Upper lobe of right lung (tissue), 1 donor: ENCODE data around the gene GCC1. TPM values are rescaled to one million over a fixed set of nuclear protein-coding genes. Genes with fewer than 3 reads are reported as not detected.

Source experiments
- ATAC-seq: fragments of 200-7000 bp; cut with Tn5 transposase; one replicate; pipeline ENCODE4 v1.9.1; 2020; ENCODE audit warnings: mild to moderate bottlenecking, moderate library complexity
- DNase-seq: peaks from one replicate; pipeline ENCODE4 v3.0.0-alpha.2; 2020
- H3K27ac ChIP-seq: fragments of 200-600 bp; one replicate; pipeline ENCODE4 v1.8.0; 2022
- H3K27me3 ChIP-seq: fragments of 200-600 bp; one replicate; pipeline ENCODE4 v1.8.0; 2022; ENCODE audit warnings: mild to moderate bottlenecking
- H3K36me3 ChIP-seq: fragments of 200-600 bp; one replicate; pipeline ENCODE4 v1.8.0; 2022
- H3K4me1 ChIP-seq: fragments of 200-600 bp; one replicate; pipeline ENCODE4 v1.8.0; 2022
- H3K4me3 ChIP-seq: fragments of 200-600 bp; one replicate; pipeline ENCODE4 v1.8.0; 2022; ENCODE audit warnings: mild to moderate bottlenecking
- H3K9me3 ChIP-seq: fragments of 200-600 bp; one replicate; pipeline ENCODE4 v1.8.0; 2022
- CTCF ChIP-seq: fragments of 200-600 bp; IDR thresholded peaks from one replicate; pipeline ENCODE4 v1.8.0; 2022; ENCODE audit warnings: antibody characterized with exemption
- intact Hi-C: fragments of 100-400 bp; cut with DNase I; formaldehyde crosslinking; loops from one replicate; pipeline ENCODE4 v1.11.0; 2022
- total RNA-seq: library from RNA; stranded (reverse); fragmentation: NEBNext Ultra II Directional; extraction: Animal tissue kit (Norgen Biotek cat#: 25700); gene quantifications from one replicate; pipeline ENCODE4 v1.2.1, GENCODE V29; 2021
- donor health status: DM: no; HTN: yes; CAD: no; lungs with severe emphysema.

GCC1 gene
- total RNA-seq, 1 donor from 2014 or later = 18.1 TPM

DNA sequence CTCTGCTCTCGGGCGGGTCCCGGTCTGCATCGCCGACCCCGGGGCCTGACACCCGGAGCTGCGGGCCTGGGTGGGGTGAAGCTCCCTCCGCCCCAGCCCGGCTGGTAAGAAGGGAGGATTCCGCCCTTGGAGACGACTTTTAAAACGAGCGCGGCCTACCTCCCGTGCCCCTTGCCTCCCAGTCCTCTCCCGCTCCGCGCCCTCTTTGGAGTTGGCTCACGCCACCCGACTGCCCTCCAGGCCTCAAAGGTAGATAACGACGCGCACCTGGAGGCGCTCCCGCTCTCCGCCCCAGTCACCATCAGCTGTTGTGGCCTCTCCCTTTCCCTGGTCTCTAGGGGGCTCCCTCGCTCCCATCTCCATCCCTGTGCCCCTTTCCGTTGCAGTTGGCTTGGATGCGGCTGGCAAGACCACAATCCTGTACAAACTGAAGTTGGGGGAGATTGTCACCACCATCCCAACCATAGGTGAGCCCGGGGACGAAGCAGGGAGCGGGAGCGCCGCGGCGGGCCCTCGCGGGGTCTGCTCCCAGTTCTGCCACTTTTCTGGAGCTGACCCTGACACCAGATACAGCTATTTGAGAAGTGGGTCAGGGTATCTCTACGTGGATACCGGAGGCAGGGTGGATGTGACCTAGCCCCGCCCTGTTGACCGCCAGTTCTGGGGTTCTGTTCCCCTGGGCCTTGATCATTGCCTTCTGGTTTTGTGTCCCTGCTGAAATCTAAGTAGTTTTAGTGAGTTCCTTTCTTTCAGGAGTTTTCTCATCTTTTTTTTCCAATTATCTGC is 3.5 kb upstream of the GCC1 start:
- DNase-seq (peak; percentile 80), ATAC-seq (peak; percentile 45)
- Histone ChIP-seq H3K9me3 (no peaks in the 10 kb centered on the region), H3K36me3 (peaks cover 26% of the 10 kb centered on the region), H3K27ac (peak overlapping the region; percentile 90), H3K27me3 (no peaks in the 10 kb centered on the region), H3K4me3 (peak overlapping the region; percentile 100), H3K4me1 (peaks cover 34% of the 10 kb centered on the region)
- intact Hi-C loops = no loop called here
- peak; percentile 39 for TF ChIP-seq CTCF

GRCh38 chr7:127588019-127588696 is 2.8 kb upstream of the GCC1 start, which contains the start of gene ARF5:
Gene ARF5, plus strand, starts transcription at chr7:127588411. Its CDS starts 88 bp downstream, at chr7:127588499.
- intact Hi-C loops = no loop called here
- peaks cover 41% of the 10 kb centered on the region for H3K4me1 ChIP-seq
- peak within 1 kb of the TSS; percentile 90 for H3K27ac ChIP-seq
- no peaks in the 10 kb centered on the region for H3K9me3 ChIP-seq
- H3K27me3 ChIP-seq = no peaks in the 10 kb centered on the region
- H3K36me3 ChIP-seq = peaks cover 26% of the 10 kb centered on the region
- TF ChIP-seq CTCF = no peak
- ATAC-seq = peak; percentile 94
- peak; percentile 95 for DNase-seq
- peak within 1 kb of the TSS; percentile 100 for H3K4me3 ChIP-seq

- no peaks in the 10 kb centered on the region for H3K9me3 ChIP-seq
- no peak for DNase-seq
- ATAC-seq = no peak
- no peaks in the 10 kb centered on the region for H3K27me3 ChIP-seq
- peaks cover 31% of the 10 kb centered on the region for H3K36me3 ChIP-seq
- peaks cover 43% of the 10 kb centered on the region for H3K4me1 ChIP-seq
- peak overlapping the region; percentile 100 for H3K4me3 ChIP-seq
- peak overlapping the region; percentile 90 for H3K27ac ChIP-seq
- TF ChIP-seq CTCF = no peak
- intact Hi-C loops = no loop called here
Observed at GRCh38 chr7:127587663-127588018, 2.2 kb upstream of the GCC1 start.

- peaks cover 35% of the 10 kb centered on the region for H3K36me3 ChIP-seq
- no peak for ATAC-seq
- intact Hi-C loops = no loop called here
- no peaks in the 10 kb centered on the region for H3K9me3 ChIP-seq
- no peak for DNase-seq
- no peak overlapping the region for H3K27ac ChIP-seq
- H3K4me1 ChIP-seq = peaks cover 56% of the 10 kb centered on the region
- H3K27me3 ChIP-seq = no peaks in the 10 kb centered on the region
- no peak overlapping the region for H3K4me3 ChIP-seq
- TF ChIP-seq CTCF = no peak
Observed at GRCh38 chr7:127586346-127586745, 950 bp upstream of the GCC1 start.

- no peak for TF ChIP-seq CTCF
- Histone ChIP-seq H3K4me1 (peaks cover 54% of the 10 kb centered on the region), H3K4me3 (peak overlapping the region; percentile 91), H3K27me3 (no peaks in the 10 kb centered on the region), H3K36me3 (peaks cover 33% of the 10 kb centered on the region), H3K9me3 (no peaks in the 10 kb centered on the region), H3K27ac (peak overlapping the region; percentile 89)
- DNase-seq (no peak), ATAC-seq (no peak)
- intact Hi-C loops = no loop called here
Observed at GRCh38 chr7:127584648-127585043, 750 bp downstream of the GCC1 start.
